ENCODE measurements around the gene SCAMP5.

SCAMP5 gene

DNA sequence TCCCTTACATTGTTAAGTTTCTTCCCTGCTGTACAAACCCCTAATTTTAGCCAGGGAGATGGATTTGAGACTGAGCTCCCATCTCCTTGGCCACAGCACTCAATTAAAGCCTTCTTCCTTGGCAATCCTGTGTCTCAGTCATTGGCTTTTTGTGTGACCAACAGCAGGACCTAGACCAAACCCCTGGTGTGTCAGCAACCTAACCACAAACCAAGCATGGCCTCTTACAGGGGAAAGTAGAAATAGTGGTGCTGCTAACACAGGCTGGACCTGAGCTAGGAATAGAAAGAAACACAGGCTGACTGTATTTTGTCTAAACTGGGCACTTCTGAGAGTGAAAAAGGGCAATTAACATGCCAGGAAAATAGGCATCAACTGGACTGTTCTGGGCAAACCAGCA lies 65.9 kb downstream of the SCAMP5 start:
- peak; percentile 50 for DNase-seq (ENCODE audit: low spot score)
- TF ChIP-seq, protein P1, sequence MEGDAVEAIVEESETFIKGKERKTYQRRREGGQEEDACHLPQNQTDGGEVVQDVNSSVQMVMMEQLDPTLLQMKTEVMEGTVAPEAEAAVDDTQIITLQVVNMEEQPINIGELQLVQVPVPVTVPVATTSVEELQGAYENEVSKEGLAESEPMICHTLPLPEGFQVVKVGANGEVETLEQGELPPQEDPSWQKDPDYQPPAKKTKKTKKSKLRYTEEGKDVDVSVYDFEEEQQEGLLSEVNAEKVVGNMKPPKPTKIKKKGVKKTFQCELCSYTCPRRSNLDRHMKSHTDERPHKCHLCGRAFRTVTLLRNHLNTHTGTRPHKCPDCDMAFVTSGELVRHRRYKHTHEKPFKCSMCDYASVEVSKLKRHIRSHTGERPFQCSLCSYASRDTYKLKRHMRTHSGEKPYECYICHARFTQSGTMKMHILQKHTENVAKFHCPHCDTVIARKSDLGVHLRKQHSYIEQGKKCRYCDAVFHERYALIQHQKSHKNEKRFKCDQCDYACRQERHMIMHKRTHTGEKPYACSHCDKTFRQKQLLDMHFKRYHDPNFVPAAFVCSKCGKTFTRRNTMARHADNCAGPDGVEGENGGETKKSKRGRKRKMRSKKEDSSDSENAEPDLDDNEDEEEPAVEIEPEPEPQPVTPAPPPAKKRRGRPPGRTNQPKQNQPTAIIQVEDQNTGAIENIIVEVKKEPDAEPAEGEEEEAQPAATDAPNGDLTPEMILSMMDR (IDR thresholded peaks at IDR 0.05; ENCODE audit: extremely low read depth, insufficient read depth, missing control alignments): no peak
- in situ Hi-C loops (cut with MboI; ENCODE audit: low pct_unique_long_range_greater_than_20kb, low sequenced_read_pairs, unreplicated experiment): no loop called here

DNA sequence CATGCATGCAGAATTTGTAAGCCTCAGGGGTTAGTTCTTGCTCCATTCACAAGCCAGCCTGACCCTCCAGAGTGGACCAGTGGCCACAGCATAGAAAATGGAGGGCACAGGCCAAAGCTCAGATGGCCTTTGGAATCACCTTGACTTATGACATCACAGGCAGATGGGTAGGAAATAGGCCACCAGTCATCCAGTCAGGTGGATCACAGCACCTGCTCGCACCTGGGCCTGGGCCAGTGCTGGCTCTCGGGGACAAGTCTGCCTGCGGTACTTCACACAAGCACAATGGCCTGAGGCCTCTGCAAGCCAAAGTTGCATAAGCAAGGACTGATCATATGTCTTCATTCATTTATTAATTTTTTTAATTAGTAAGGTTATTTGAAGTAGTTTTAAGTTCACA lies 67.3 kb downstream of the SCAMP5 start:
- in situ Hi-C loops (cut with MboI; ENCODE audit: low pct_unique_long_range_greater_than_20kb, low sequenced_read_pairs, unreplicated experiment): no loop called here
- no peak for DNase-seq (ENCODE audit: low spot score)
- TF ChIP-seq, protein P1 (IDR thresholded peaks at IDR 0.05; ENCODE audit: extremely low read depth, insufficient read depth, missing control alignments): no peak

DNA sequence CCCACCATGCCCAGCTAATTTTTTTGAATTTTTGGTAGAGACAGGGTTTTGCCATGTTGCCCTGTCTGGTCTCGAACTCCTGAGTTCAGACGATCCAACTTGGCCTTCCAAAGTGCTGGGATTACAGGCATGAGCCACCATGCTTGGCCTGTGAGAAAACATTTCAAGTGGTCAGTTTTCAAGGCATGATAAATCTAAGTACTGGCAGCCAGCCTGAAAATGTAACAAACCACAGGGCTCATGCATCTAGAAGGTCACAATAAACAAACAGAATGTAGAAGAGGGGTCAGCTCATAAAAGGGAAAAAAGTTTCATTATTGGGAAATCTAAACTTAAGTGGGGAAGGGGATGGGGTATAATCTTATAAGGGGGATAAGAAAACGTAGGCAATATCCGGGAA lies 68.0 kb downstream of the SCAMP5 start:
- in situ Hi-C loops (cut with MboI; ENCODE audit: low pct_unique_long_range_greater_than_20kb, low sequenced_read_pairs, unreplicated experiment): no loop called here
- TF ChIP-seq, protein P1 (IDR thresholded peaks at IDR 0.05; ENCODE audit: extremely low read depth, insufficient read depth, missing control alignments): no peak
- DNase-seq (ENCODE audit: low spot score): no peak

DNA sequence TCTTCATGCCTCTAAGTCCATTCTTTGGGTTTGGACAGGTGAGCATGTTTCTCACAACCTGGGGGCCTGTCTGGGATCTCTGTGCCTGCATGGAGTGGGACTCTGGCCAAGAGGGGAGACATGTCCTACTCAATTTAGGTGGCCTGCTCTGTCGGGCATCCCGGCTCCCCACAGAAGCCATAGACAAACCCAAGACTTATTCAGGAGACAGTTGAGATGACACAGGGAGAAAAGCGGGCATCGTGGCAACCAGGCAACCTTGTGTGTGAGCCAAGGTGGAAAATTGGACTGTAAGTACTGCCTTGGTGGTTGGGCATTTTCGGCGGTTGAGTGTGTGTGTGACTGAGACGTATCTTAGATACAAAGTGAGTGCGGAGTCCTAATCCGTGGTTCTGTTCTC lies 68.5 kb downstream of the SCAMP5 start:
- TF ChIP-seq, protein P1 (IDR thresholded peaks at IDR 0.05; ENCODE audit: extremely low read depth, insufficient read depth, missing control alignments): no peak
- in situ Hi-C loops (cut with MboI; ENCODE audit: low pct_unique_long_range_greater_than_20kb, low sequenced_read_pairs, unreplicated experiment): no loop called here
- no peak for DNase-seq (ENCODE audit: low spot score)

DNA sequence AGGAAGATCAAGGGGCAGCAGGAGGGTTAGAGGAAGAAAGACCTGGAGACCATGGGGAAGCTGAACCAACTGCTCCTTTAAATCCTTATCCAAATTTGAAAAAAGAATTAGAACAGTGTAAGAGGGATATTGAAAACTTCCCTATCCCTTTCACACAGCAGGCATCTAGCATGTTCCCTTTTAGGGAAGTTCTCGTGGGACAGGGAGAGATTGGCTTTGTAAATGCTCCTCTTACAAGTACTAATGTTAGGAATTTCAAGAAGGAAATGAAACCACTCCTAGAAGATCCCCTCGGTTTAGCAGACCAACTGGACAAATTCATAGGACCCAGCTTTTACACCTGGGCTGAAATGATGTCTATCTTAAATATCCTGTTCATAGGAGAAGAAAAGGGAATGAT lies 69.5 kb downstream of the SCAMP5 start:
- TF ChIP-seq, protein P1 (IDR thresholded peaks at IDR 0.05; ENCODE audit: extremely low read depth, insufficient read depth, missing control alignments): no peak
- in situ Hi-C loops (cut with MboI; ENCODE audit: low pct_unique_long_range_greater_than_20kb, low sequenced_read_pairs, unreplicated experiment): no loop called here
- no peak for DNase-seq (ENCODE audit: low spot score)

DNA sequence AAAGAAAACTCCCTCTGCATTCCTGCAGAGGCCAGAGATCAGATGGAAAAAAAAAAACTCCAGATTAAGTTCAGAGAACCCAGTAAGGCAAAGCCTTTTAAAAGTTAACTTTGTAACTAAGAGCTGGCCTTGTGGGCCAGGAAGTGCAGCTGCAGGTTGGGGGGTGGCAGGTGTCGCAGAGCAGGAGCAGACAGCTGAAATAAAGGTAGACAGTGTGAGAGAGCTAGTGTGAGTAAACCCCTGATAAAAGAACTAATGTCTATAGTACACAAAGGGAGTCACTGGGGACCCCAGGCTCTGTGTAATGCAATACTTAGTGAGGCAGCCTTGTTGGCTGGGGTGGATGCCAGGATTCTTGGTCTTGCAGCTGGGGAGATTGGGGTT lies 70.1 kb downstream of the SCAMP5 start:
- no peak for DNase-seq (ENCODE audit: low spot score)
- in situ Hi-C loops (cut with MboI; ENCODE audit: low pct_unique_long_range_greater_than_20kb, low sequenced_read_pairs, unreplicated experiment): no loop called here
- TF ChIP-seq, protein P1 (IDR thresholded peaks at IDR 0.05; ENCODE audit: extremely low read depth, insufficient read depth, missing control alignments): no peak
